ENCODE results near the gene GALNT2.

GALNT2 gene

GRCh38 chr1:230149751-230150584, 82.9 kb downstream of the GALNT2 start:
- DNase-seq, result no peak

DNA sequence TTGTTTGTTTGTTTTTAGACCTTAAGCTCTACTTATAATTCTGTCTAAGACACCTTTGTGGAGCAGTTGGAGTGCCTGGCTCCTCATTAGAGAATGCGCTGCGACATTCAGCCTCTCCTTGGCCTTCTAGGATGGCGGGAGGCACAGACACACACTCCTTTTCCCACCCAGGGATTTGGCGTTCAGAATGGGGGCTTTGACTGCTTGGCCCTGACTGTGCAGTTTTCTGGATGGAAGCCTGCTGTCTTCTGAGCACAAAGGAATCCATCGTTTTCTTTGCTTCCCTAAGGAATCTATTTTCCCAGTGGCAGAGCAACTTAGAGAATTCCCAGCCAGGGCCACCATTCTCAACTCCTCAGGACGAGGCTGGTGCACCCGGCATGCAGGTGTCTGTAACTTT, 83.6 kb downstream of the GALNT2 start:
- no peak for DNase-seq

- DNase-seq, result no peak
Measured at GRCh38 chr1:230151924-230152468, 85.0 kb downstream of the GALNT2 start.

- no peak for DNase-seq
Measured at GRCh38 chr1:230152999-230153398, 86.0 kb downstream of the GALNT2 start.

DNA sequence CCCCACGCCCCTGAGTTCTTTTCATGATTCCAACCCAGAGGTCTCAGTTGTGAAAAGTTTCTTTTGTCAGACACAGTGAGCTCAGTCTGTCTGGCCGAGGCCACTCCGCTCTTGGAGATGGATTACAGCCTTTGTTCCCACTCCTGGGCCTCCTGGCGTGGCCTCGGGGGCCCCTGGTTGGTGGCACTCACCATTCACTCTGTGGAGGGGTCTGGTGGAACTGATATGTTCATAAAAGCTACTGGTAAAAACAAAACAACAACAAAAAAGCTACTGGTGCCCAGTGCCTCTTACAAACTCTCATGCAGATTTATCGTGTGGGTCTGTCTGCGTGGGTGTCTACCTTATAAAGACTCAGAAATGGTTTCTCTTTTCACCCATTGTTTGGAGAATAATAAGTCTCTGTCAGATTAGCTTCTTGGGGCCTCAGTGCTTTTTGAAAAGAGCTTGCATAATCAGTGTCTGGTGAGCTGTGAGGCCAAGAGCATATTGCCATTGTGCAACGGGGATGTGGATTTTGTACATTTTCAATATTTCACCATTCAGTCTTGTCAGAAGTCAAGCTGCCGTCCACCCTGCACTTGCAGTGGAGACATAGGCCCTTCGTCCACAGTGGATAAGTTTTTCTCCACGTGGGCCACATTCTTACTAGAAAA, 86.7 kb downstream of the GALNT2 start:
- no peak for DNase-seq

DNA sequence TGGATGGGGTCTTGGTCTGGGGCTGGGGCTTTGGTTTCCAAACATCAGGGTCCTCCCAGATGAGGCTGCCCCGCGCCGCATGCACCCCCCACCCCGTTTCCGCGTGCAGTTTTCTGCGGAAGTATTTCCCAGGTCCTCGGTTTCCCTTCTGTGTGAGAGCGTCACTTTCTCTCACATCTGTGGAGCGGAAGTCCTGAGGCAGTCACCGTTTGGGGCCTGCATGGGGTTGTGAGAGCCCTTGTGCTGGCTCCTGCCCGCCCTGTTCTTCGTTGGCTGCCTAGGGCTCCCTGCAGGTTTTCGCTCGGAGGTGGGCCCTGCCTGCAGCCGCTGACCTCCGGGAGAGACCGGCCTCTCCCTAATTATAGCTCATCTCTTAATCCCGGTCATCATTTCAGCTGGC, 88.0 kb downstream of the GALNT2 start:
- DNase-seq, result no peak

- DNase-seq, result no peak
Measured at GRCh38 chr1:230156068-230156467, 89.0 kb downstream of the GALNT2 start.

DNA sequence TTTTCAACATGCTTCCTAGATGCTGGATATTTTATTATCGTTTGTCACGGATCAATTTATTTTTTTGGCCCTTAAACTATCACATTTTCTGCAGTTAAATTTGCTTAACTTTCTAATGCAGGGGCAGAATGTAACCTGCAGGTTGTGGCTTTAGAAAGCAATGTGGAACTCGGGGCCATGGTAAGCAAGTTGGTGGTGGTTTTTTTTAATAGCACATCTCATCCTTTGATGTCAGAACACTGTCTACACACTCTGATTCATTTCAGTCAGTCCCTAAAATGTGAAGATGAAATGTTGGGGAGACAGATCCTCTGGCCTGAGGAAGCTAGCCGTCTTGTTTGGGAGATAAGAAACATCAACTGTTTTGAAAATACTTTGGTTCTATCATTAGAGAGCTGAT, 89.5 kb downstream of the GALNT2 start:
- no peak for DNase-seq

DNA sequence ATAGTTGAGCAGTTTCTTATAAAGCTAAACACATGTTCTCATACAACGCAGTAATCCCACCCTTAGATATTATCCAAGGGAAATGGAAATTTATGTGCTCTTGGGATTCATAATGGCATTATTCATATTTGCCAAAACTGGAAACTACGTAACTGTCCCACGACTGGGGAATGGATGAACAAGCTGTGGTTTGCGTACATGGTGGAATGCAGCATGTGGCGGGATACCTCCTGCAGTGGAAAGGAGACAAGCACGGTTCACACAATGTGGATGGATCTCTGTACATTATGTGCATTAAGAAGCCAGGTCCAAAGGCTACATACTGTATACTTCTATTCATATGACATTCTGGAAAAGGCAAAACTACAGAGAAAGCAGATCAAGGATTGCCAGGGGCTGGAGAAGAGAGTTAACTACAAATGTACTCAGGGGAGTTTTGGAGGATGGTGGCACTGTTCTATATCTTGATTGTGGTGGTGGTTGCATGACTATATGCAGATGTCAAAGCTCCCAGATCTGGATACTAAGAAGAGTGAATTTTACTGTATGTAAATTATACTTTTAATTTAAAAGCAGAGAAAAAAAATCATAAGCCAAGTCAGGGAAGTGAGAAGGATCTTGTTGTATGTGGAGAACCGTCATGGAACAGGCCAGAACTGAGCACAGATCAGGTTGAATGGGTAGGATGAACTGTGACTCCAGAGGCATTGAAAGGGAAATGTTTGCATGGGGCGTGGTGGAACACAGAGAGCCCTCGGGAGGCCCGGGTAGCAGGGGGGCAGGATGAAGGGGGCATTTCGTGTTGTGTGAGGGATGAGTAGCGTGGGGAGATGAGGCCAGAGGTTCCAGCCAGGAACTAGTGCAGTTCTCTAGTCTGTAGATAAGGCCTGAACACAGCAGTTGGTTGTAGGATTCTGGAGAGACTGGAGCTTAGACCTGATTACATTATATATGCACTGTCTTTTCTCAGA, 90.7 kb downstream of the GALNT2 start:
- DNase-seq, result peak; percentile 43 to 53

GRCh38 chr1:230158415-230159291, 91.6 kb downstream of the GALNT2 start:
- DNase-seq, result peak; percentile 93 to 94

- no peak for DNase-seq
Measured at GRCh38 chr1:230159580-230159979, 92.5 kb downstream of the GALNT2 start.

DNA sequence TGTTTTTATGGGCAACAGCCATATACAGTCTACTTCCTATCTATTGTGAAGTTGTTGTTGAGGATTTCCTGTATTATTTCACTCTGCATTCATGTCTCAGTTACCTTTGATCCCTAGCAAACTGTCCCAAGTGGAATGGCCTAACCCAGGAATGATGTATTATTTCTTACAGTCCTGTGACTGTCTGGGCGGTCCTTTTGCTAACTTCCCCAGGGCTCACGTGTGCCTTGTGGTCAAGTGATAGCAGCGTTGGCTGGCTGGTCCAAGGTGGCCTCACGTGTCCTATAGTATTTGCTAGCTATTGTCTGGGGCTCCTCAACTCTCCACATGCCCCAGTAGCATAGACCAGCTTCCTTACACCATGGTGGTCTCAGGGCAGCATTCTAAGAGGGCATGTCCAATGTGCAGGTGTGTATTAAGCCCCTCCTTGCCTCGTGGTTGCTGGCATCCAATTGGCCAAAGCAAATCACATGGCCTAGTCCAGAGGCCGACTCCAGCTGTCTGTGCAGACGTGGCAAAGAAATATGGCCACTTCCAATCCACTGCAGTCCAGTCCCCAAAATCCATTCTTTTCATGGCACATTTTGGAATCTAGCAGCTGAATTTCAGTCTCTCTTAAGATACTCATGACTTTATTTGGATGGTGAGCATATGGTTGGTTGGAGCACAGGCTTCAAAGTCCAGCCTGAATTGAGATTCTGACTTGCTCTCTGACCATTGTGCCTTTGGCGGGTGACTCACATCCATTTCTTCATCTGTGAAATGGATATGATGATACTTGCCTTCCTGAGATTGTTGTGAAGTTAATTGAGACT, 94.1 kb downstream of the GALNT2 start:
- DNase-seq, result no peak

GRCh38 chr1:230163205-230163604, 96.2 kb downstream of the GALNT2 start:
- no peak for DNase-seq

DNA sequence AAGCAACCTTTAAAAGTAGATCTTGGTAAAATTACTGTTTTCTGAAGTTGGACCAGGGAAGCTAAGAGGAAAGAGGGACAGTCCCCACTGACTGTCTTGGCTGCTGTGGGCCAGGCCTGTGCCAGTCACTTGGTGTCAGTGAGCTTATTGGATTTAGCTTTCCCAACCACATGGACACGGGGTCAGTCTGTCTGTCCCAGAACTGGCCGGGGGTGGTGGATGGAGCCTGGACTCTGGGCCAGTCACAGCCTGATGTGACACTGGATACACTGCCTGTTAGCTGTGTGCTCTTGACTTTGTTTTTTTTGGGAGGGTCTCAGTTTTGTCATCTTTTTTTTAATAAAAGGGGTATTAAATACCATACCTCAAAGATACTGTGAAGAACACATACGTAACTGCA, 96.7 kb downstream of the GALNT2 start:
- DNase-seq, result no peak

DNA sequence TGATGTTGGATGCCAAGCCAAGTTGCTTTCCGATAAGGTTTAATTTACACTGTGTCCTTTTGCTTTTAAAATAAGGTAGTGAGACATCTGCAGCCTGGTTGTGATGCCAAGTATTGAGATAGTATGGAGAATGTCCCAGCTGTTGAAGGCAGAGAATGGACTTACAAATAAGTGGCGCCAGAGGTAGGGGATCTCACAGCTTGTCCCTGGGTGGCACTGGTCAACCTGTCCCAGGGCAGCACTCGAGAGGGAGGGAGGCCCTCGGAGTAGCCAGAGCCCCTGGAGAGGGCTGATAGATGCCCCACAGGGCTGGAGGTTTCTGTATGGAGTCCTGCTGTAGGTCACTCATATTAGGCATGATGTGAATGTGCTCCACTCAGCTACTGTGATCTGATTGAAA, 98.5 kb downstream of the GALNT2 start:
- no peak for DNase-seq

- DNase-seq, result no peak
Measured at GRCh38 chr1:230166366-230167132, 99.5 kb downstream of the GALNT2 start.

GRCh38 chr1:230167419-230167852, 100.4 kb downstream of the GALNT2 start:
- DNase-seq, result peak; percentile 54 to 62

GRCh38 chr1:230169454-230170152, 102.6 kb downstream of the GALNT2 start:
- DNase-seq, result no peak

DNA sequence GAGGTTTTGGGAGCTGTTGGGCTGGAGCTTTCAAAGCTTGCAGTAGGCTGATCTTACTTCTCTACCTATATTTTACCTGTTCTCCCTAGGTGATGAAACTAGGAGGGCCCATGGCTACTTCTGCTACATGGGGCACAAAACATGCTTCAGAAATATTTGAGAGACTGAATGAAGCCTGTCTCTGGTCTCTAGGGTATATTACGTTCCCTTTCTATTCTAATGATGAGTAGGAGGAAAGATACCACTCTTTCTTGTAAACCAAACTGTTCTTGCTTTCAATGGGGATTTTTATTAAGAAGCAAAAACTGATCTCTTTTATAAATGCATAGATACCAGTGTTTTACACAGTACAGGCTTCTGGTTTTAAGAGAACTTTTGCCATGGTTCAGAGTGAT, 103.1 kb downstream of the GALNT2 start:
- DNase-seq, result no peak

GRCh38 chr1:230170622-230171021, 103.6 kb downstream of the GALNT2 start:
- DNase-seq, result no peak
